HepG2 (cell line): ENCODE data around the gene RAB43. TPM values are rescaled to one million over a fixed set of nuclear protein-coding genes. Genes with fewer than 3 reads are reported as not detected.
A peak's percentile ranks its signal among the peaks of the same experiment; 100 is the strongest.

Source experiments
- ATAC-seq: fragments of 200-7000 bp; cut with Tn5 transposase; 3 replicates; pipeline ENCODE4 v1.9.1; 2020; ENCODE audit warnings: mild to moderate bottlenecking, moderate library complexity
- BruUV-seq: library from RNA; stranded (reverse); fragments of 400-500 nt; replicated peaks from 2 replicates; lab custom pipeline; 2021; lab: Mats Ljungman, UMichigan
- CTCF ChIA-PET: fragments of 300-600 bp; formaldehyde crosslinking; extraction: SDS; loops from one replicate; lab custom pipeline; 2021; ENCODE audit warnings: low total read pairs, inconsistent platforms, low intra/inter-chr PET ratio; lab: Yijun Ruan, JAX
- POLR2A ChIA-PET: fragments of 350-600 bp; sonication (Branson Sonifier 250); formaldehyde crosslinking; loops from one replicate; lab custom pipeline; 2020; ENCODE audit warnings: antibody characterized with exemption, inconsistent platforms; lab: Yijun Ruan, JAX
- DNase-seq: peaks from one replicate; pipeline ENCODE4 v3.0.0-alpha.2; 2015; ENCODE audit warnings: low spot score
- FAIRE-seq: peaks from 3 replicates; lab custom pipeline; 2011; peaks lifted over from hg19 to GRCh38; lab: Jason Lieb, UNC
- H2AFZ ChIP-seq: one replicate; pipeline ENCODE4 v1.6.1; 2011; ENCODE audit warnings: low read length, inconsistent platforms
- H3K27ac ChIP-seq: fragments of 300-600 bp; 3 replicates; pipeline ENCODE4 v1.8.0; 2011; ENCODE audit warnings: mixed run types, mild to moderate bottlenecking, mixed read lengths, low read length, inconsistent platforms; ENCODE audit not compliant: insufficient read depth; ENCODE audit errors: extremely low read length
- H3K27me3 ChIP-seq, 2 experiments: fragments of 200-600 bp in 1 of 2; 2 replicates in 1 of 2; 3 replicates in 1 of 2; pipeline versions ENCODE4 v1.6.0 to v1.8.0; 2011; ENCODE audit warnings: low read length in 2 of 2, mild to moderate bottlenecking in 2 of 2, moderate library complexity in 2 of 2, inconsistent platforms in 1 of 2; ENCODE audit not compliant: insufficient read depth in 2 of 2, control insufficient read depth in 1 of 2
- H3K36me3 ChIP-seq, 2 experiments: fragments of 200-600 bp in 1 of 2; replicated peaks in 1 of 2; 2 replicates in 1 of 2; 3 replicates in 1 of 2; pipeline versions ENCODE4 v1.5.1 to v1.8.0; 2011; ENCODE audit warnings: low read length in 2 of 2, inconsistent platforms in 1 of 2; ENCODE audit not compliant: insufficient read depth in 2 of 2, control insufficient read depth in 1 of 2
- H3K4me1 ChIP-seq: 2 replicates; pipeline ENCODE4 v1.5.1; 2012; ENCODE audit warnings: low read length, inconsistent platforms; ENCODE audit not compliant: insufficient read depth
- H3K4me2 ChIP-seq: 2 replicates; pipeline ENCODE4 v1.6.0; 2011; ENCODE audit warnings: low read depth, low read length, inconsistent platforms
- H3K4me3 ChIP-seq, 3 experiments: fragments of 200-600 bp in 1 of 3; sonication (generic), shearing (Covaris generic) in 1 of 3; replicated peaks in 1 of 3; 2 replicates each; pipeline ENCODE4 v1.5.1; 2011 to 2016; ENCODE audit warnings: low read length in 3 of 3, inconsistent platforms in 2 of 3, low read depth in 2 of 3, mild to moderate bottlenecking in 2 of 3, control low read depth in 1 of 3, mixed read lengths in 1 of 3; ENCODE audit not compliant: insufficient read depth in 1 of 3
- H3K79me2 ChIP-seq: one replicate; pipeline ENCODE4 v1.6.1; 2011; ENCODE audit warnings: low read length, inconsistent platforms; ENCODE audit not compliant: insufficient read depth
- H3K9ac ChIP-seq: 2 replicates; pipeline ENCODE4 v1.6.0; 2011; ENCODE audit warnings: mild to moderate bottlenecking, low read depth, low read length, inconsistent platforms; ENCODE audit not compliant: insufficient read depth
- H3K9me3 ChIP-seq: 2 replicates; pipeline ENCODE4 v1.5.1; 2012; ENCODE audit warnings: mild to moderate bottlenecking, low read length
- H4K20me1 ChIP-seq: 2 replicates; pipeline ENCODE4 v1.6.0; 2011; ENCODE audit warnings: inconsistent platforms, mild to moderate bottlenecking, low read length, moderate library complexity; ENCODE audit not compliant: insufficient read depth
- ADNP ChIP-seq: sonication (generic); formaldehyde crosslinking; IDR thresholded peaks from 2 replicates; pipeline ENCODE4 v1.4.0; 2020; ENCODE audit warnings: missing genetic modification reagents
- AHR ChIP-seq: IDR thresholded peaks from 2 replicates; pipeline ENCODE4 v1.6.1; 2018; ENCODE audit warnings: missing genetic modification reagents, missing compliant biosample characterization
- SMAD3 ChIP-seq: sonication (generic); formaldehyde crosslinking; IDR thresholded peaks from 2 replicates; pipeline ENCODE4 v1.4.0; 2020; ENCODE audit warnings: missing genetic modification reagents
- ZMYM3 ChIP-seq: sonication (generic); formaldehyde crosslinking; IDR thresholded peaks from 2 replicates; pipeline ENCODE4 v1.5.1; 2020; ENCODE audit warnings: mild to moderate bottlenecking, missing genetic modification reagents
- ZNF569 ChIP-seq: sonication (generic); formaldehyde crosslinking; IDR thresholded peaks from 2 replicates; pipeline ENCODE4 v1.5.0; 2020; ENCODE audit warnings: mild to moderate bottlenecking, missing genetic modification reagents, moderate library complexity, borderline replicate concordance
- ZNF629 ChIP-seq: sonication (generic); formaldehyde crosslinking; conservative IDR thresholded peaks from 2 replicates; pipeline ENCODE4 v1.5.0; 2020; ENCODE audit warnings: missing genetic modification reagents
- WGBS: methylation state at CpG from one replicate; pipeline ENCODE4 v1.1.6; 2017; ENCODE audit warnings: low lambda C conversion rate; 5-methylcytosine and 5-hydroxymethylcytosine counted together
- in situ Hi-C: cut with HindIII; loops from 2 replicates; pipeline ENCODE4 v1.10.0; 2017; ENCODE audit warnings: low pct_unique_long_range_greater_than_20kb; ENCODE audit not compliant: extremely low pct_ligation_motif_present
- intact Hi-C: fragments of 100-400 bp; cut with micrococcal nuclease; formaldehyde crosslinking; loops from one replicate; pipeline ENCODE4 v1.10.0; 2022; ENCODE audit not compliant: unreplicated experiment
- polyA plus RNA-seq, 8 experiments: library from polyadenylated mRNA; depleted of rRNA in 3 of 8; stranded (reverse) in 7 of 8; unstranded in 1 of 8; fragments of >200 nt; fragmentation: Illumina TruSeq in 4 of 8; extraction: Trizol in 4 of 8; gene quantifications; 2 replicates each; pipeline versions ENCODE4 v1.2.1 to v1.2.3, GENCODE V29; 2011 to 2016; ENCODE audit warnings: low read depth in 4 of 8, missing spikeins in 1 of 8, mixed read lengths in 1 of 8; ENCODE audit not compliant: insufficient read depth in 1 of 8
- total RNA-seq, 5 experiments: library from RNA; depleted of rRNA; stranded (reverse); fragments of >200 nt; fragmentation: Illumina TruSeq; extraction: Trizol; gene quantifications; 2 replicates each; pipeline ENCODE4 v1.2.3, GENCODE V29; 2016; ENCODE audit warnings: low read depth in 1 of 5
- TF ChIP-seq, protein P1 (sequence below): sonication (generic); formaldehyde crosslinking; IDR thresholded peaks from 2 replicates; pipeline ENCODE4 v1.4.0; 2020; ENCODE audit warnings: low read depth, missing genetic modification reagents
- TF ChIP-seq, protein P2 (sequence below): sonication (generic); formaldehyde crosslinking; IDR thresholded peaks from 2 replicates; pipeline ENCODE4 v1.8.1; 2023; ENCODE audit warnings: missing genetic modification reagents, mild to moderate bottlenecking, borderline replicate concordance
- TF ChIP-seq, protein P3 (sequence below): sonication (generic); formaldehyde crosslinking; IDR thresholded peaks from 2 replicates; pipeline ENCODE4 v1.4.0; 2020; ENCODE audit warnings: missing genetic modification reagents; ENCODE audit errors: not compliant biosample characterization
- TF ChIP-seq, protein P4 (sequence below): sonication (generic); formaldehyde crosslinking; IDR thresholded peaks from 2 replicates; pipeline ENCODE4 v1.8.1; 2023; ENCODE audit warnings: mild to moderate bottlenecking, missing genetic modification reagents

The RAB43 gene
- total and polyA plus RNA-seq, 2 of the 13 experiments (the other 11 are each of a cell fraction or from before 2014, with no cell fraction given) = 11.8 to 18.4 TPM

DNA sequence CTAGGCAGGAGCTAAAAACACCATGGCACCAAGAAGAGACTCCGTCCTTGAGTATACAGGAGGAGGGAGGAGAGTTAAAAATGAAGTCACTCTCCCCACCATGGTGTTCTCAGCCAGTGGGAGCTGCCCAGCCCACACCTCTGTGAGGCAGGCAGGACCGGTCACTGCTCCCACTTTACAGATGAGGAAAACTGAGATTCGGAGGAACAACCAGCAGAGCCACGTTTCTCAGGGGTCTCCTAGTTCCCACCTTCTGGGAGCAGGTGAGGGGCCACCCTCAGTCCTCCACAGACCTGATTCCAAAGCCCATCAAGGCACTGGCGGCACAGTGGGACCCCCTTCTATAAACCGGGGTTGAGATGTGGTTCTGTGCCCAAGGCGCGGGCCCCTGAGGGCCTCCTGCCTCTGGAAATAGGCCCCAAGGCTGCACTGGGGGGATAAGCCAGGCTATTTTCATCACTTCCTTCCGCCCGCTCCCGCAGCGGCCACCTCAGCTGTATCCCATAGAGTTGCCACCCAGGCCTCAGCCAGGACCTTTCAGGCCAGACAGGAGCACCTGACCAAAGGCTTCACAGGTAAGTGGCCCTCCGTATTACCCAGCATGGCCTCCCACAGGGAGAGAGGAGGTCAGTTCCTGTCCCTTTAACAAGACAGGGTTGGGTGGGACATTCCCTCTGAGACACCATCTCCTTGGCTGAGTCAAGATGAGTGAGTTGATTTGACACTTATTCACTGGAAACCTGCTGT lies 61.2 kb downstream of the RAB43 start, which contains the start of gene GP9:
Gene GP9, plus strand, starts transcription at position 504 of the 747 bp plus-strand sequence. CDS start 961 bp downstream, outside the sequence.
- no peak for ATAC-seq
- ChIA-PET CTCF (no interaction called here), POLR2A (no interaction called here)
- Histone ChIP-seq H3K79me2 (no peaks in the 10 kb centered on the region), H3K4me2 (no peak within 1 kb of the TSS), H3K9me3 (no peaks in the 10 kb centered on the region), H3K9ac (no peak within 1 kb of the TSS), H3K27me3 (peaks cover 1 to 41% of the 10 kb centered on the region in 2 experiments; a peak in 3 of 5 replicates), H2AFZ (no peak within 1 kb of the TSS), H3K27ac (no peak within 1 kb of the TSS), H3K36me3 (no peaks in the 10 kb centered on the region), H3K4me1 (peaks cover 19% of the 10 kb centered on the region), H4K20me1 (no peaks in the 10 kb centered on the region), H3K4me3 (no peak within 1 kb of the TSS)
- intact Hi-C loops (no loop called here), in situ Hi-C loops (no loop called here)
- FAIRE-seq = no peak
- TF ChIP-seq, protein P1, sequence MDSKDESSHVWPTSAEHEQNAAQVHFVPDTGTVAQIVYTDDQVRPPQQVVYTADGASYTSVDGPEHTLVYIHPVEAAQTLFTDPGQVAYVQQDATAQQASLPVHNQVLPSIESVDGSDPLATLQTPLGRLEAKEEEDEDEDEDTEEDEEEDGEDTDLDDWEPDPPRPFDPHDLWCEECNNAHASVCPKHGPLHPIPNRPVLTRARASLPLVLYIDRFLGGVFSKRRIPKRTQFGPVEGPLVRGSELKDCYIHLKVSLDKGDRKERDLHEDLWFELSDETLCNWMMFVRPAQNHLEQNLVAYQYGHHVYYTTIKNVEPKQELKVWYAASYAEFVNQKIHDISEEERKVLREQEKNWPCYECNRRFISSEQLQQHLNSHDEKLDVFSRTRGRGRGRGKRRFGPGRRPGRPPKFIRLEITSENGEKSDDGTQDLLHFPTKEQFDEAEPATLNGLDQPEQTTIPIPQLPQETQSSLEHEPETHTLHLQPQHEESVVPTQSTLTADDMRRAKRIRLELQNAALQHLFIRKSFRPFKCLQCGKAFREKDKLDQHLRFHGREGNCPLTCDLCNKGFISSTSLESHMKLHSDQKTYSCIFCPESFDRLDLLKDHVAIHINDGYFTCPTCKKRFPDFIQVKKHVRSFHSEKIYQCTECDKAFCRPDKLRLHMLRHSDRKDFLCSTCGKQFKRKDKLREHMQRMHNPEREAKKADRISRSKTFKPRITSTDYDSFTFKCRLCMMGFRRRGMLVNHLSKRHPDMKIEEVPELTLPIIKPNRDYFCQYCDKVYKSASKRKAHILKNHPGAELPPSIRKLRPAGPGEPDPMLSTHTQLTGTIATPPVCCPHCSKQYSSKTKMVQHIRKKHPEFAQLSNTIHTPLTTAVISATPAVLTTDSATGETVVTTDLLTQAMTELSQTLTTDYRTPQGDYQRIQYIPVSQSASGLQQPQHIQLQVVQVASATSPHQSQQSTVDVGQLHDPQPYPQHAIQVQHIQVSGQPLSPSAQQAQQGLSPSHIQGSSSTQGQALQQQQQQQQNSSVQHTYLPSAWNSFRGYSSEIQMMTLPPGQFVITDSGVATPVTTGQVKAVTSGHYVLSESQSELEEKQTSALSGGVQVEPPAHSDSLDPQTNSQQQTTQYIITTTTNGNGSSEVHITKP = no peak
- TF ChIP-seq AHR = no peak
- TF ChIP-seq, protein P2, sequence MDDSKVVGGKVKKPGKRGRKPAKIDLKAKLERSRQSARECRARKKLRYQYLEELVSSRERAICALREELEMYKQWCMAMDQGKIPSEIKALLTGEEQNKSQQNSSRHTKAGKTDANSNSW (CRISPR knock-in tag) = no peak
- peak; percentile 88 for TF ChIP-seq ZNF629 (CRISPR knock-in tag)
- TF ChIP-seq SMAD3 (CRISPR knock-in tag) = no peak
- no peak for TF ChIP-seq ZNF569 (CRISPR knock-in tag)
- TF ChIP-seq, protein P3, sequence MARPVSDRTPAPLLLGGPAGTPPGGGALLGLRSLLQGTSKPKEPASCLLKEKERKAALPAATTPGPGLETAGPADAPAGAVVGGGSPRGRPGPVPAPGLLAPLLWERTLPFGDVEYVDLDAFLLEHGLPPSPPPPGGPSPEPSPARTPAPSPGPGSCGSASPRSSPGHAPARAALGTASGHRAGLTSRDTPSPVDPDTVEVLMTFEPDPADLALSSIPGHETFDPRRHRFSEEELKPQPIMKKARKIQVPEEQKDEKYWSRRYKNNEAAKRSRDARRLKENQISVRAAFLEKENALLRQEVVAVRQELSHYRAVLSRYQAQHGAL (CRISPR knock-in tag) = no peak
- 0 out of 2 replicates have a peak, but pooled peaks have one; percentile 29 for TF ChIP-seq ADNP (CRISPR knock-in tag)
- TF ChIP-seq, protein P4, sequence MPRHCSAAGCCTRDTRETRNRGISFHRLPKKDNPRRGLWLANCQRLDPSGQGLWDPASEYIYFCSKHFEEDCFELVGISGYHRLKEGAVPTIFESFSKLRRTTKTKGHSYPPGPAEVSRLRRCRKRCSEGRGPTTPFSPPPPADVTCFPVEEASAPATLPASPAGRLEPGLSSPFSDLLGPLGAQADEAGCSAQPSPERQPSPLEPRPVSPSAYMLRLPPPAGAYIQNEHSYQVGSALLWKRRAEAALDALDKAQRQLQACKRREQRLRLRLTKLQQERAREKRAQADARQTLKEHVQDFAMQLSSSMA (CRISPR knock-in tag) = no peak
- TF ChIP-seq ZMYM3 = peak; percentile 59
- no TSS peak for BruUV-seq
- DNase-seq = no peak
- 46% methylated on average over 7 of the region's 13 CpGs for WGBS
